ENCODE results near the gene TAAR5. TPM values are rescaled to one million over a fixed set of nuclear protein-coding genes. Genes with fewer than 3 reads are reported as not detected.

The TAAR5 gene
- not detected in 2 replicates for total RNA-seq

GRCh38 chr6:132589454-132589853 is at the start of gene TAAR5:
Gene TAAR5 (minus strand): TSS chr6:132589741. CDS start chr6:132589686, 55 bp downstream.

GRCh38 chr6:132624175-132624574 is 34.6 kb upstream of the TAAR5 start, which contains the start of gene TAAR2:
Gene TAAR2 (minus strand): TSS chr6:132624275. CDS start chr6:132624275, 0 bp downstream.

GRCh38 chr6:132570221-132570777 is 19.2 kb downstream of the TAAR5 start, which contains the start of gene TAAR6:
Gene TAAR6 (plus strand): TSS chr6:132570322. CDS start chr6:132570322, 0 bp downstream.

GRCh38 chr6:132552372-132552771 is 37.2 kb downstream of the TAAR5 start, which contains the start of gene TAAR8:
Gene TAAR8 (plus strand): TSS chr6:132552672. CDS start chr6:132552693, 21 bp downstream.

Other genes with a start within 250 kb of the TAAR5 start
- 0.32 and 0.61 TPM in 2 replicates for gene MOXD1, start 188.3 kb downstream of the TAAR5 start, total RNA-seq
- 24.0 and 55.6 TPM in 2 replicates for gene STX7, start 76.6 kb downstream of the TAAR5 start, total RNA-seq
- gene TAAR9, start 51.5 kb downstream of the TAAR5 start, total RNA-seq: not detected in 2 replicates
- gene TAAR8, start 37.1 kb downstream of the TAAR5 start, total RNA-seq: not detected in 2 replicates
- gene TAAR6, start 19.4 kb downstream of the TAAR5 start, total RNA-seq: not detected in 2 replicates
- not detected in 2 replicates for gene TAAR2, start 34.5 kb upstream of the TAAR5 start, total RNA-seq
- gene TAAR1, start 69.4 kb upstream of the TAAR5 start, total RNA-seq: not detected in 2 replicates
- gene VNN1, start 124.3 kb upstream of the TAAR5 start, total RNA-seq: under 0.01 TPM in 1 of 2 replicates, not detected in the other
- gene VNN2, start 168.2 kb upstream of the TAAR5 start, total RNA-seq: not detected in 2 replicates
- gene SLC18B1, start 208.9 kb upstream of the TAAR5 start, total RNA-seq: 10.1 and 15.7 TPM in 2 replicates
- 1,033 and 1,847 TPM in 2 replicates for gene RPS12, start 224.8 kb upstream of the TAAR5 start, total RNA-seq